H1 (cell line): Measurements from ENCODE around the gene BRD9. TPM values are rescaled to one million over a fixed set of nuclear protein-coding genes. Genes with fewer than 3 reads are reported as not detected.

Experiments used
- BACH1 ChIP-seq: IDR thresholded peaks from 2 replicates; pipeline ENCODE4 v1.6.1; 2012; ENCODE audit warnings: low read length, improper control_type of control experiment
- EZH2 ChIP-seq: fragments of 200-600 bp; sonication (generic); IDR thresholded peaks from 2 replicates; pipeline ENCODE4 v1.7.1; 2012; ENCODE audit warnings: low read depth, mild to moderate bottlenecking, moderate library complexity, low read length, inconsistent platforms; ENCODE audit not compliant: severe bottlenecking
- KDM4A ChIP-seq: IDR thresholded peaks from one replicate; pipeline ENCODE4 v1.7.1; 2012; ENCODE audit warnings: low read depth, mild to moderate bottlenecking, moderate library complexity, low read length, inconsistent platforms; ENCODE audit not compliant: severe bottlenecking
- KDM5A ChIP-seq: fragments of 200-600 bp; IDR thresholded peaks from 2 replicates; pipeline ENCODE4 v1.7.1; 2012; ENCODE audit warnings: mild to moderate bottlenecking, low read length, inconsistent platforms, mixed read lengths
- RAD21 ChIP-seq, 2 experiments: IDR thresholded peaks in 1 of 2; conservative IDR thresholded peaks in 1 of 2; 2 replicates each; pipeline ENCODE4 v1.6.1; 2011; ENCODE audit warnings: low read depth in 2 of 2, low read length in 2 of 2, improper control_type of control experiment in 1 of 2, inconsistent platforms in 1 of 2, mild to moderate bottlenecking in 1 of 2, moderate library complexity in 1 of 2
- polyA plus RNA-seq, 7 experiments: library from polyadenylated mRNA; depleted of rRNA in 3 of 7; stranded (reverse) in 5 of 7; unstranded in 2 of 7; fragments of >200 nt in 5 of 7; fragments of 200-250 nt in 2 of 7; gene quantifications; 1 replicate in 5 of 7; 2 replicates in 1 of 7; 4 replicates in 1 of 7; pipeline versions ENCODE4 v1.2.1 to v1.2.3, GENCODE V29; 2011 to 2013; ENCODE audit warnings: missing spikeins in 2 of 7, mixed read lengths in 2 of 7
- total RNA-seq: library from RNA; stranded (reverse); fragmentation: NEBNext Ultra II Directional; extraction: Animal tissue kit (Norgen Biotek cat#: 25700); gene quantifications from 2 replicates; pipeline ENCODE4 v1.2.1, GENCODE V29; 2021
- TF ChIP-seq, protein P1 (sequence below): fragments of 300-600 bp; sonication (generic); IDR thresholded peaks from 2 replicates; pipeline ENCODE4 v1.7.1; 2012; ENCODE audit warnings: low read length, moderate library complexity, mild to moderate bottlenecking, inconsistent platforms; ENCODE audit not compliant: insufficient replicate concordance

Gene BRD9
- total and polyA plus RNA-seq, 2 of the 8 experiments (the other 6 are each of a cell fraction or from before 2014, with no cell fraction given): 9.3 to 49.4 TPM

DNA sequence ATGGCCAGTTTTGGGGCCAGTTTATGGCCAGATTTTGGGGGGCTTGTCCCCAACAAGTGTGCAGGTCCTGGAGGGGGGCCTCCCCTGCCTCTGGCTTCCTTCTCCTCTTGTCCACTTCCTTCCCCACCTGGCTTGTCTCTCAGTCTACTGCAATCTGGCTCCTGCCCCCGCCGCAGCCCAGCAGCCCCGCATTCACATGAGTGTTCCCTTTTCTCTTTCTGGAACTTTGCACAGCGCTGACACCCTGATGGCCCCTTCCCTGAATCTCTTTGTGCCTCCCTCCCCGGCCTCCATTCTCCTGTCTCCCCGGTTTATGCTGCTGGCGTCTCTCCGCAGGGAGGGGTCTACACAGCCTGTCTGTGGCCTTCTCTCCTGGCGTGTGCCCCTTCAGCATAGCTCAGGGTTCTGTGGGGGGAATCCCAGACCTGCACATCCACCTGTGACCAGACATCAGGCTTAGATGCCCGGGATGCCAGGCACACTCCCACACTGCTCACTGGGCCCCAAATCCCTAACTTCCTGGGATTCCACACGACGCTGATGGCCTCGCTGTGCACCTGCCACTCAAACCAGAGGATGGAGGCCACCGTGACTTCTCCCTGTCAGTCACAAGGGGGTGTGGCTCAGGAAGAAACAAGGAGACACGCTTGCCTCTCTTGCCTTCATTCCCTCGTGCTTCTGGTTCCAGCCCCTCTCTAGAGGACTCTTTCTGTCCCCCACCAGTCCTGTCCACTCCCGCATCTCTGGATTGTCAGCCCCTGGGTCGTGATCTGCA lies 17.6 kb upstream of the BRD9 start (continued):
- TF ChIP-seq, protein P1, sequence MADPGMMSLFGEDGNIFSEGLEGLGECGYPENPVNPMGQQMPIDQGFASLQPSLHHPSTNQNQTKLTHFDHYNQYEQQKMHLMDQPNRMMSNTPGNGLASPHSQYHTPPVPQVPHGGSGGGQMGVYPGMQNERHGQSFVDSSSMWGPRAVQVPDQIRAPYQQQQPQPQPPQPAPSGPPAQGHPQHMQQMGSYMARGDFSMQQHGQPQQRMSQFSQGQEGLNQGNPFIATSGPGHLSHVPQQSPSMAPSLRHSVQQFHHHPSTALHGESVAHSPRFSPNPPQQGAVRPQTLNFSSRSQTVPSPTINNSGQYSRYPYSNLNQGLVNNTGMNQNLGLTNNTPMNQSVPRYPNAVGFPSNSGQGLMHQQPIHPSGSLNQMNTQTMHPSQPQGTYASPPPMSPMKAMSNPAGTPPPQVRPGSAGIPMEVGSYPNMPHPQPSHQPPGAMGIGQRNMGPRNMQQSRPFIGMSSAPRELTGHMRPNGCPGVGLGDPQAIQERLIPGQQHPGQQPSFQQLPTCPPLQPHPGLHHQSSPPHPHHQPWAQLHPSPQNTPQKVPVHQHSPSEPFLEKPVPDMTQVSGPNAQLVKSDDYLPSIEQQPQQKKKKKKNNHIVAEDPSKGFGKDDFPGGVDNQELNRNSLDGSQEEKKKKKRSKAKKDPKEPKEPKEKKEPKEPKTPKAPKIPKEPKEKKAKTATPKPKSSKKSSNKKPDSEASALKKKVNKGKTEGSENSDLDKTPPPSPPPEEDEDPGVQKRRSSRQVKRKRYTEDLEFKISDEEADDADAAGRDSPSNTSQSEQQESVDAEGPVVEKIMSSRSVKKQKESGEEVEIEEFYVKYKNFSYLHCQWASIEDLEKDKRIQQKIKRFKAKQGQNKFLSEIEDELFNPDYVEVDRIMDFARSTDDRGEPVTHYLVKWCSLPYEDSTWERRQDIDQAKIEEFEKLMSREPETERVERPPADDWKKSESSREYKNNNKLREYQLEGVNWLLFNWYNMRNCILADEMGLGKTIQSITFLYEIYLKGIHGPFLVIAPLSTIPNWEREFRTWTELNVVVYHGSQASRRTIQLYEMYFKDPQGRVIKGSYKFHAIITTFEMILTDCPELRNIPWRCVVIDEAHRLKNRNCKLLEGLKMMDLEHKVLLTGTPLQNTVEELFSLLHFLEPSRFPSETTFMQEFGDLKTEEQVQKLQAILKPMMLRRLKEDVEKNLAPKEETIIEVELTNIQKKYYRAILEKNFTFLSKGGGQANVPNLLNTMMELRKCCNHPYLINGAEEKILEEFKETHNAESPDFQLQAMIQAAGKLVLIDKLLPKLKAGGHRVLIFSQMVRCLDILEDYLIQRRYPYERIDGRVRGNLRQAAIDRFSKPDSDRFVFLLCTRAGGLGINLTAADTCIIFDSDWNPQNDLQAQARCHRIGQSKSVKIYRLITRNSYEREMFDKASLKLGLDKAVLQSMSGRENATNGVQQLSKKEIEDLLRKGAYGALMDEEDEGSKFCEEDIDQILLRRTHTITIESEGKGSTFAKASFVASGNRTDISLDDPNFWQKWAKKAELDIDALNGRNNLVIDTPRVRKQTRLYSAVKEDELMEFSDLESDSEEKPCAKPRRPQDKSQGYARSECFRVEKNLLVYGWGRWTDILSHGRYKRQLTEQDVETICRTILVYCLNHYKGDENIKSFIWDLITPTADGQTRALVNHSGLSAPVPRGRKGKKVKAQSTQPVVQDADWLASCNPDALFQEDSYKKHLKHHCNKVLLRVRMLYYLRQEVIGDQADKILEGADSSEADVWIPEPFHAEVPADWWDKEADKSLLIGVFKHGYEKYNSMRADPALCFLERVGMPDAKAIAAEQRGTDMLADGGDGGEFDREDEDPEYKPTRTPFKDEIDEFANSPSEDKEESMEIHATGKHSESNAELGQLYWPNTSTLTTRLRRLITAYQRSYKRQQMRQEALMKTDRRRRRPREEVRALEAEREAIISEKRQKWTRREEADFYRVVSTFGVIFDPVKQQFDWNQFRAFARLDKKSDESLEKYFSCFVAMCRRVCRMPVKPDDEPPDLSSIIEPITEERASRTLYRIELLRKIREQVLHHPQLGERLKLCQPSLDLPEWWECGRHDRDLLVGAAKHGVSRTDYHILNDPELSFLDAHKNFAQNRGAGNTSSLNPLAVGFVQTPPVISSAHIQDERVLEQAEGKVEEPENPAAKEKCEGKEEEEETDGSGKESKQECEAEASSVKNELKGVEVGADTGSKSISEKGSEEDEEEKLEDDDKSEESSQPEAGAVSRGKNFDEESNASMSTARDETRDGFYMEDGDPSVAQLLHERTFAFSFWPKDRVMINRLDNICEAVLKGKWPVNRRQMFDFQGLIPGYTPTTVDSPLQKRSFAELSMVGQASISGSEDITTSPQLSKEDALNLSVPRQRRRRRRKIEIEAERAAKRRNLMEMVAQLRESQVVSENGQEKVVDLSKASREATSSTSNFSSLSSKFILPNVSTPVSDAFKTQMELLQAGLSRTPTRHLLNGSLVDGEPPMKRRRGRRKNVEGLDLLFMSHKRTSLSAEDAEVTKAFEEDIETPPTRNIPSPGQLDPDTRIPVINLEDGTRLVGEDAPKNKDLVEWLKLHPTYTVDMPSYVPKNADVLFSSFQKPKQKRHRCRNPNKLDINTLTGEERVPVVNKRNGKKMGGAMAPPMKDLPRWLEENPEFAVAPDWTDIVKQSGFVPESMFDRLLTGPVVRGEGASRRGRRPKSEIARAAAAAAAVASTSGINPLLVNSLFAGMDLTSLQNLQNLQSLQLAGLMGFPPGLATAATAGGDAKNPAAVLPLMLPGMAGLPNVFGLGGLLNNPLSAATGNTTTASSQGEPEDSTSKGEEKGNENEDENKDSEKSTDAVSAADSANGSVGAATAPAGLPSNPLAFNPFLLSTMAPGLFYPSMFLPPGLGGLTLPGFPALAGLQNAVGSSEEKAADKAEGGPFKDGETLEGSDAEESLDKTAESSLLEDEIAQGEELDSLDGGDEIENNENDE: no peak
- TF ChIP-seq KDM4A: no peak
- TF ChIP-seq RAD21 (IDR thresholded peaks at IDR 0.05 in 1 of 2, conservative IDR thresholded peaks at IDR 0.05 in 1 of 2; ENCODE audit: low read depth in 2 of 2, low read length in 2 of 2): no peak
- TF ChIP-seq EZH2: no peak
- no peak for TF ChIP-seq BACH1
- no peak for TF ChIP-seq KDM5A
